SK-MEL-5 (cell line): ENCODE measurements around the gene MFSD6L. TPM values are rescaled to one million over a fixed set of nuclear protein-coding genes. Genes with fewer than 3 reads are reported as not detected.

Experiments used
- DNase-seq: peaks from one replicate; pipeline ENCODE4 v3.0.0-alpha.2; 2016; ENCODE audit warnings: low read depth, low spot score
- in situ Hi-C: cut with HindIII; loops from 2 replicates; pipeline ENCODE4 v1.10.0; 2016; ENCODE audit warnings: low sequenced_read_pairs, high pct_unique_total_duplicates, low pct_unique_long_range_greater_than_20kb
- total RNA-seq: library from RNA; depleted of rRNA; stranded (reverse); fragments of >200 nt; shearing (Covaris generic); gene quantifications from 2 replicates; pipeline ENCODE4 v1.2.3, GENCODE V29; 2014; rRNA removed

The MFSD6L gene
- total RNA-seq, 1 experiment from 2014 or later, result not detected

- in situ Hi-C loops, result no loop called here
- DNase-seq, result no peak
These were observed 41.0 kb downstream of the MFSD6L start, which contains the start of gene SPDYE4 for GRCh38 chr17:8758137-8758596. Gene SPDYE4 (minus strand): TSS chr17:8758546. CDS start chr17:8758382, 164 bp downstream.

GRCh38 chr17:8757189-8757588, 42.0 kb downstream of the MFSD6L start:
- in situ Hi-C loops, result no loop called here
- no peak for DNase-seq

GRCh38 chr17:8755590-8756255, 43.4 kb downstream of the MFSD6L start:
- in situ Hi-C loops, result no loop called here

GRCh38 chr17:8754890-8755289, 44.3 kb downstream of the MFSD6L start:
- no peak for DNase-seq
- in situ Hi-C loops, result no loop called here

More at GRCh38 chr17:8755590-8756255, 43.4 kb downstream of the MFSD6L start:
- no peak for DNase-seq

GRCh38 chr17:8753976-8754440, 45.2 kb downstream of the MFSD6L start:
- peak; percentile 65 for DNase-seq
- in situ Hi-C loops, result no loop called here

GRCh38 chr17:8753136-8753975, 45.8 kb downstream of the MFSD6L start:
- DNase-seq, result no peak
- in situ Hi-C loops, result no loop called here

GRCh38 chr17:8749616-8750015, 49.5 kb downstream of the MFSD6L start:
- no peak for DNase-seq
- in situ Hi-C loops, result no loop called here

GRCh38 chr17:8747742-8748141, 51.4 kb downstream of the MFSD6L start:
- in situ Hi-C loops, result no loop called here
- no peak for DNase-seq

Other genes with a start within 250 kb of the MFSD6L start
- 71.6 and 73.4 TPM in 2 replicates for gene MYH10, start 168.6 kb downstream of the MFSD6L start, total RNA-seq
- not detected in 2 replicates for gene CCDC42, start 54.5 kb downstream of the MFSD6L start, total RNA-seq
- gene SPDYE4, start 40.8 kb downstream of the MFSD6L start, total RNA-seq, result not detected in 2 replicates
- 0.05 TPM in 1 of 2 replicates, not detected in the other for gene PIK3R6, start 68.3 kb upstream of the MFSD6L start, total RNA-seq
- gene PIK3R5, start 166.3 kb upstream of the MFSD6L start, total RNA-seq, result 0.82 and 2.3 TPM in 2 replicates
- 5.9 and 7.0 TPM in 2 replicates for gene NTN1, start 222.1 kb upstream of the MFSD6L start, total RNA-seq